ENCODE measurements around the gene SYCE3.

- TF ChIP-seq REST (IDR thresholded peaks at IDR 0.05; ENCODE audit: borderline replicate concordance) = no peak
- no peak for TF ChIP-seq REST (CRISPR knock-in tag; IDR thresholded peaks at IDR 0.05; ENCODE audit: low read depth)
- no peak for TF ChIP-seq CTCF (IDR thresholded peaks at IDR 0.05 in 2 of 3, conservative IDR thresholded peaks at IDR 0.05 in 1 of 3; ENCODE audit: insufficient read depth in 2 of 3, low read depth in 1 of 3, low read length in 3 of 3)
- no peak for TF ChIP-seq ATF4 (CRISPR knock-in tag; IDR thresholded peaks at IDR 0.05)
- TF ChIP-seq TGIF2 (CRISPR knock-in tag; IDR thresholded peaks at IDR 0.05) = no peak
- TF ChIP-seq ELK3 (CRISPR knock-in tag; IDR thresholded peaks at IDR 0.05) = no peak
Measured at GRCh38 chr22:50567721-50568252, 5.1 kb upstream of the SYCE3 start.

All from K562 (cell line).